ENCODE results near the gene TPCN1.

The TPCN1 gene

GRCh38 chr12:113221181-113221996 is at the start of gene TPCN1:
TSS of gene TPCN1 (plus strand) at chr12:113221464. CDS start at chr12:113226853, 5,389 bp downstream.
- in situ Hi-C loops (cut with HindIII; ENCODE audit: low pct_unique_long_range_greater_than_20kb, low sequenced_read_pairs) = no loop called here
- DNase-seq (ENCODE audit: low read depth in 1 of 2, low spot score in 1 of 2) = peak; percentile 98 to 100
- TF ChIP-seq JUND (IDR thresholded peaks at IDR 0.05; ENCODE audit: low read depth) = no peak

- no peak for DNase-seq (ENCODE audit: low read depth in 1 of 2, low spot score in 1 of 2)
- in situ Hi-C loops (cut with HindIII; ENCODE audit: low pct_unique_long_range_greater_than_20kb, low sequenced_read_pairs) = no loop called here
- no peak for TF ChIP-seq JUND (IDR thresholded peaks at IDR 0.05; ENCODE audit: low read depth)
These were observed 49.7 kb upstream of the TPCN1 start for GRCh38 chr12:113171543-113171942.

- no peak for DNase-seq (ENCODE audit: low read depth in 1 of 2, low spot score in 1 of 2)
- TF ChIP-seq JUND (IDR thresholded peaks at IDR 0.05; ENCODE audit: low read depth) = no peak
- in situ Hi-C loops (cut with HindIII; ENCODE audit: low pct_unique_long_range_greater_than_20kb, low sequenced_read_pairs) = no loop called here
These were observed 49.1 kb upstream of the TPCN1 start for GRCh38 chr12:113172185-113172584.

GRCh38 chr12:113173081-113173698 is 48.1 kb upstream of the TPCN1 start:
- no peak for TF ChIP-seq JUND (IDR thresholded peaks at IDR 0.05; ENCODE audit: low read depth)
- in situ Hi-C loops (cut with HindIII; ENCODE audit: low pct_unique_long_range_greater_than_20kb, low sequenced_read_pairs) = no loop called here
- no peak for DNase-seq (ENCODE audit: low read depth in 1 of 2, low spot score in 1 of 2)

DNA sequence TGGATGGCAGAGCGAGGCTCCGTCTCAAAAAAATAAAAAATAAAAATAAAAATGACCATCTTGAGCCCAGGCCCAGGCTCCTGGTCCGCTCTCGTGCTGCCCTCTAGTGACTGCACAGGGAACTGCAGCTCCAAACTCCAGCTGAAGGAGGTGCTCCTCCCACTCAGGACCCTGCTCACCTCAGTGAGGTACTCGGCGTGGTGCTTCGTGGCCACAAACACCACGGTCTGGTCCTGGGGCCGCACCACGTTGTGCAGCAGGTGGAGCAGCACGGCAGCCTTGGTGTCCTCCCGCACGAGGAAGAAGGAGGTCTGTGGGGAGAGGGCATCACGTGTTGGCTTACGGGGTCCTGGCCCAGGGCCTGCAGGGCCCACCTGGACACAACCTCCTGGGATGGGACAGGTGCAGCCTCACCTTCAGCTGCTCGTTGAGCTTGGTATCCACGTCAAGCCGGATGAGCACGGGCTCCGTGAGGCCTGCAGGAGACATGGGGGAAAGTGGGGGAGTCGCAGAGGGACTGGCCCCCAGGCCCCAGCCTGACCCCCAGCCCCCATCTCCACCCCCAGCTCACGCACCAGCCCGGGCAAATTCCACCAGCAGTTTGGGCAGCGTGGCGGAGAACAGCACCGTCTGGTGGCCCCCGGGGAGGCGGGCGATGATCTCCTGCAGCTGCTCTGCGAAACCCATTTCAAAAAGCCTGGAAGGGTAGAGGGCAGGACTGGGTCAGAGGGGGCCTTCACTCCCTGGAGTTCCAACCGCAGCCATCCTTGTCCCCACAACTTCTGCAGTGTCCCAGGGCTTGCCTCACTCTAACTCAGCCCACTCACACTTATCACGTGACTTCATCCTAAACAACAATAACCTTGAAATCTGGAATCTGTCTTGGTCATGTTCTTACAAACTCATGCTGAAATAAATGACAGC is 46.5 kb upstream of the TPCN1 start:
- peak; percentile 76 to 90 for DNase-seq (ENCODE audit: low read depth in 1 of 2, low spot score in 1 of 2)
- in situ Hi-C loops (cut with HindIII; ENCODE audit: low pct_unique_long_range_greater_than_20kb, low sequenced_read_pairs) = no loop called here
- TF ChIP-seq JUND (IDR thresholded peaks at IDR 0.05; ENCODE audit: low read depth) = no peak

GRCh38 chr12:113179023-113179422 is 42.2 kb upstream of the TPCN1 start:
- TF ChIP-seq JUND (IDR thresholded peaks at IDR 0.05; ENCODE audit: low read depth) = no peak
- DNase-seq (ENCODE audit: low read depth in 1 of 2, low spot score in 1 of 2) = no peak
- in situ Hi-C loops (cut with HindIII; ENCODE audit: low pct_unique_long_range_greater_than_20kb, low sequenced_read_pairs) = no loop called here

- in situ Hi-C loops (cut with HindIII; ENCODE audit: low pct_unique_long_range_greater_than_20kb, low sequenced_read_pairs) = no loop called here
- no peak for DNase-seq (ENCODE audit: low read depth in 1 of 2, low spot score in 1 of 2)
- no peak for TF ChIP-seq JUND (IDR thresholded peaks at IDR 0.05; ENCODE audit: low read depth)
These were observed 40.9 kb upstream of the TPCN1 start for GRCh38 chr12:113180333-113180732.

GRCh38 chr12:113181975-113182374 is 39.3 kb upstream of the TPCN1 start:
- no peak for TF ChIP-seq JUND (IDR thresholded peaks at IDR 0.05; ENCODE audit: low read depth)
- no peak for DNase-seq (ENCODE audit: low read depth in 1 of 2, low spot score in 1 of 2)
- in situ Hi-C loops (cut with HindIII; ENCODE audit: low pct_unique_long_range_greater_than_20kb, low sequenced_read_pairs) = no loop called here

DNA sequence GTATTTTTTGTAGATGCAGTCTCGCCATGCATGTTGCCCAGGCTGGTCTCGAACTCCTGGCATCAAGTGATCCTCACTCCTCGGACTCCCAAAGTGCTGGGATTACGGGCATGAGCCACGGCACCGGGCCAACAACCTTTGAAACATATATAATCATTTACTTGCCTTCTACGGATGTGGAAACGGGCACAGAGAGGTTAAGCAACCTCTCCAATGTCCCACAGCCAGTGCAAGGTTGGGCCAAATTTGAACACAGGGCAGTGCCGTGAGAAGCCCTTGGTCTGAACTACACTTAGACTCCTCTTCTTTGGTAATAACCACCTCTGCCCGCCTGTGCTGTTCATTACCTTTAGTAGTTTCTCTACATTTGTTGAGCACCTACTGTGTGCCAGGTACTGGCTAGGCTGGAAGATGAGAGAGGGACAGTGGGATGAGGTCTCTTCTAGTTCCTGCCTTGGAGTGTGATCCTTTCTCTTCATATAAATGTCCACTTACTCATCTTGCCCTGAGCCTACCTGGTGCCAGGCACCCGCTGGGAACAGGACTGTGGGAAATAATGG is 38.2 kb upstream of the TPCN1 start:
- in situ Hi-C loops (cut with HindIII; ENCODE audit: low pct_unique_long_range_greater_than_20kb, low sequenced_read_pairs) = no loop called here
- no peak for TF ChIP-seq JUND (IDR thresholded peaks at IDR 0.05; ENCODE audit: low read depth)
- no peak for DNase-seq (ENCODE audit: low read depth in 1 of 2, low spot score in 1 of 2)

DNA sequence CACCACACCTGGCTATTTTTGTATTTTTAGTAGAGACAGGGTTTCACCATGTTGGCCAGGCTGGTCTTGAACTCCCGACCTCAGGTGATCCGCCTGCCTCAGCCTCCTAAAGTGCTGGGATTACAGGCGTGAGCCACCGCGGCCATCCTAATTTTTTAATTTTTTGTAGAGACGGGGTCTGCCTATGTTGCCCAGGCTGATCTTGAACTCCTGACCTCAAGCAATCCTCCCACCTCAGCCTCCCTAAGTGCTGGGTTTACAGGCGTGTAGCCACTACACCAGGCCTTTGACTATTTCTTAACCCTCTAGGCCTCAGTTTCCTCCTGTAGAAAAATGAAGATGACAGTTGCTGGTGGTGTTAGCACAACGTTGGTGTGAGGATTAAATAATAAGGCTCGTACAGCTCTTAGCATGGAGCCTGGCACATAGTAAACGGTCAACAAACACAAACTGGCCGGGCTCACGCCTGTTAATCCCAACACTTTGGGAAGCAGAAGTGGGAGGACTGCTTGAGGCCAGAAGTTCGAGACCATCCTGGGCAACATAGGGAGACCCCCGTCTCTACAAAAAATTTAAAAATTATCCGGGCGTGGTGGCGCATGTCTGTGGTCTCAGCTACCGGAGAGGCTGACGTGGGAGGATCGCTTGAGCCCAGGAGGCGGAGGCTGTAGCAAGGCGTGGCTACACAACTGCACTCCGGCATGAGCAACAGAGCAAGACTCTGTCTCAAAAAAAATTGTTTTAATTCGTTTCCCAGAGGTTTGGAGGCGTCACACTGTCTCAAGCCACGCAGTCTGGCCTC is 37.0 kb upstream of the TPCN1 start:
- in situ Hi-C loops (cut with HindIII; ENCODE audit: low pct_unique_long_range_greater_than_20kb, low sequenced_read_pairs) = no loop called here
- DNase-seq (ENCODE audit: low read depth in 1 of 2, low spot score in 1 of 2) = no peak
- no peak for TF ChIP-seq JUND (IDR thresholded peaks at IDR 0.05; ENCODE audit: low read depth)

DNA sequence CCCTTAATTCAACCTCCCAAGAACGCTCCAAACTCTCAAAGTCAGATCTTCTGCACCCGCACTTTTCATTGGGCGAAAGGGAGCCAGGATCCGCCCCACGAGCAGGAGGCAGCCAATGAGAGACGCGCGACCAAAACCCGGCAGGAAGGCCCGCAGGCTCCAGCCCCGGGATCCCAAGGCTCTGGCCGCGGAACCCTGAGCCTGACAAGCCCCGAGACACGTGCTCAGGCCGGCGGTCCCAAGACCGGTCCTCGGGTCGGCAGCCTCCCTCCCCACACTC is 36.4 kb upstream of the TPCN1 start:
- no peak for TF ChIP-seq JUND (IDR thresholded peaks at IDR 0.05; ENCODE audit: low read depth)
- in situ Hi-C loops (cut with HindIII; ENCODE audit: low pct_unique_long_range_greater_than_20kb, low sequenced_read_pairs) = no loop called here
- DNase-seq (ENCODE audit: low read depth in 1 of 2, low spot score in 1 of 2) = peak; percentile 91 to 93

All from T47D (cell line).